ENCODE results near the gene MYO5A. TPM values are rescaled to one million over a fixed set of nuclear protein-coding genes. Genes with fewer than 3 reads are reported as not detected.

MYO5A gene
- total and polyA plus RNA-seq, 9 of the 15 experiments (the other 6 are each of a cell fraction or from before 2014, with no cell fraction given) = 0.03 to 0.82 (median 0.40) TPM

GRCh38 chr15:52568601-52569585 is 40.2 kb upstream of the MYO5A start, which contains the start of gene ARPP19 (continued):
- TF ChIP-seq ZNF354B (CRISPR knock-in tag; IDR thresholded peaks at IDR 0.05) = no peak
- no peak for TF ChIP-seq MEF2D (tag; conservative IDR thresholded peaks at IDR 0.05; ENCODE audit: low read depth)
- TF ChIP-seq, protein P1, sequence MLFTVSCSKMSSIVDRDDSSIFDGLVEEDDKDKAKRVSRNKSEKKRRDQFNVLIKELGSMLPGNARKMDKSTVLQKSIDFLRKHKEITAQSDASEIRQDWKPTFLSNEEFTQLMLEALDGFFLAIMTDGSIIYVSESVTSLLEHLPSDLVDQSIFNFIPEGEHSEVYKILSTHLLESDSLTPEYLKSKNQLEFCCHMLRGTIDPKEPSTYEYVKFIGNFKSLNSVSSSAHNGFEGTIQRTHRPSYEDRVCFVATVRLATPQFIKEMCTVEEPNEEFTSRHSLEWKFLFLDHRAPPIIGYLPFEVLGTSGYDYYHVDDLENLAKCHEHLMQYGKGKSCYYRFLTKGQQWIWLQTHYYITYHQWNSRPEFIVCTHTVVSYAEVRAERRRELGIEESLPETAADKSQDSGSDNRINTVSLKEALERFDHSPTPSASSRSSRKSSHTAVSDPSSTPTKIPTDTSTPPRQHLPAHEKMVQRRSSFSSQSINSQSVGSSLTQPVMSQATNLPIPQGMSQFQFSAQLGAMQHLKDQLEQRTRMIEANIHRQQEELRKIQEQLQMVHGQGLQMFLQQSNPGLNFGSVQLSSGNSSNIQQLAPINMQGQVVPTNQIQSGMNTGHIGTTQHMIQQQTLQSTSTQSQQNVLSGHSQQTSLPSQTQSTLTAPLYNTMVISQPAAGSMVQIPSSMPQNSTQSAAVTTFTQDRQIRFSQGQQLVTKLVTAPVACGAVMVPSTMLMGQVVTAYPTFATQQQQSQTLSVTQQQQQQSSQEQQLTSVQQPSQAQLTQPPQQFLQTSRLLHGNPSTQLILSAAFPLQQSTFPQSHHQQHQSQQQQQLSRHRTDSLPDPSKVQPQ (CRISPR knock-in tag; IDR thresholded peaks at IDR 0.05; ENCODE audit: borderline replicate concordance) = no peak
- TF ChIP-seq FOSL1 (tag; conservative IDR thresholded peaks at IDR 0.05) = peak; percentile 41; the same call in 1 of the 2 replicates
- peak in 1 of 2 experiments; percentile 33; a peak in 1 of 4 replicates for TF ChIP-seq HDAC1 (IDR thresholded peaks at IDR 0.05)
- TF ChIP-seq, protein P2, sequence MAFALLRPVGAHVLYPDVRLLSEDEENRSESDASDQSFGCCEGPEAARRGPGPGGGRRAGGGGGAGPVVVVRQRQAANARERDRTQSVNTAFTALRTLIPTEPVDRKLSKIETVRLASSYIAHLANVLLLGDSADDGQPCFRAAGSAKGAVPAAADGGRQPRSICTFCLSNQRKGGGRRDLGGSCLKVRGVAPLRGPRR (CRISPR knock-in tag; IDR thresholded peaks at IDR 0.05) = no peak
- peak; percentile 97 for TF ChIP-seq GABPA (tag; conservative IDR thresholded peaks at IDR 0.05; ENCODE audit: low read depth)
- no peak for TF ChIP-seq ZNF507 (tag; conservative IDR thresholded peaks at IDR 0.05)
- no peak for TF ChIP-seq PHB2 (IDR thresholded peaks at IDR 0.05; ENCODE audit: low read depth)
- peak; percentile 42; the same call in 1 of the 2 replicates for TF ChIP-seq ATF1 (CRISPR knock-in tag; IDR thresholded peaks at IDR 0.05)
- peak; percentile 97 for TF ChIP-seq ATF1 (tag; IDR thresholded peaks at IDR 0.05)
- TF ChIP-seq, protein P3, sequence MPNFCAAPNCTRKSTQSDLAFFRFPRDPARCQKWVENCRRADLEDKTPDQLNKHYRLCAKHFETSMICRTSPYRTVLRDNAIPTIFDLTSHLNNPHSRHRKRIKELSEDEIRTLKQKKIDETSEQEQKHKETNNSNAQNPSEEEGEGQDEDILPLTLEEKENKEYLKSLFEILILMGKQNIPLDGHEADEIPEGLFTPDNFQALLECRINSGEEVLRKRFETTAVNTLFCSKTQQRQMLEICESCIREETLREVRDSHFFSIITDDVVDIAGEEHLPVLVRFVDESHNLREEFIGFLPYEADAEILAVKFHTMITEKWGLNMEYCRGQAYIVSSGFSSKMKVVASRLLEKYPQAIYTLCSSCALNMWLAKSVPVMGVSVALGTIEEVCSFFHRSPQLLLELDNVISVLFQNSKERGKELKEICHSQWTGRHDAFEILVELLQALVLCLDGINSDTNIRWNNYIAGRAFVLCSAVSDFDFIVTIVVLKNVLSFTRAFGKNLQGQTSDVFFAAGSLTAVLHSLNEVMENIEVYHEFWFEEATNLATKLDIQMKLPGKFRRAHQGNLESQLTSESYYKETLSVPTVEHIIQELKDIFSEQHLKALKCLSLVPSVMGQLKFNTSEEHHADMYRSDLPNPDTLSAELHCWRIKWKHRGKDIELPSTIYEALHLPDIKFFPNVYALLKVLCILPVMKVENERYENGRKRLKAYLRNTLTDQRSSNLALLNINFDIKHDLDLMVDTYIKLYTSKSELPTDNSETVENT (CRISPR knock-in tag; IDR thresholded peaks at IDR 0.05) = 0 out of 2 replicates have a peak, but pooled peaks have one; percentile 4
- peak; percentile 83 to 97 (median 96) for TF ChIP-seq YY1 (IDR thresholded peaks at IDR 0.05; ENCODE audit: borderline replicate concordance in 1 of 3, control insufficient read depth in 1 of 3, extremely low read depth in 1 of 3, insufficient read depth in 3 of 3, insufficient read length in 1 of 3, insufficient replicate concordance in 2 of 3, low read depth in 1 of 3, low read length in 2 of 3)
- TF ChIP-seq ZSCAN29 (IDR thresholded peaks at IDR 0.05) = no peak
- no peak for TF ChIP-seq KLF10 (CRISPR knock-in tag; IDR thresholded peaks at IDR 0.05)
- TF ChIP-seq TRIM24 (IDR thresholded peaks at IDR 0.05) = peak in 1 of 2 experiments; percentile 51; a peak in 1 of 4 replicates
- TF ChIP-seq GTF2B (IDR thresholded peaks at IDR 0.05; ENCODE audit: extremely low read depth, insufficient read length) = no peak
- TF ChIP-seq PPARD (CRISPR knock-in tag; IDR thresholded peaks at IDR 0.05) = no peak
- no peak for TF ChIP-seq ZFP36 (IDR thresholded peaks at IDR 0.05; ENCODE audit: low read depth, low read length, partially characterized antibody)
- no peak for TF ChIP-seq ZEB2 (IDR thresholded peaks at IDR 0.05)
- no peak for TF ChIP-seq SMARCB1 (IDR thresholded peaks at IDR 0.05; ENCODE audit: insufficient read length, low read depth)
- TF ChIP-seq PHF8 (IDR thresholded peaks at IDR 0.05; ENCODE audit: borderline replicate concordance, low read length) = peak; percentile 94; the same call in 1 of the 2 replicates

Data from K562 (cell line).